ENCODE results near the gene GUCA1A. TPM values are rescaled to one million over a fixed set of nuclear protein-coding genes. Genes with fewer than 3 reads are reported as not detected.

The GUCA1A gene
- total RNA-seq, 4 donors from 2014 or later = not detected

- Histone ChIP-seq H3K36me3 (peaks cover 0 to 3% (median 0%) of the 10 kb centered on the region in 4 donors), H3K4me1 (peaks cover 6 to 56% (median 37%) of the 10 kb centered on the region in 4 donors), H3K9me3 (no peaks in the 10 kb centered on the region), H3K4me3 (no peak overlapping the region), H3K27me3 (peaks cover 6% of the 10 kb centered on the region), H3K27ac (peak overlapping the region; percentile 83 to 92 (median 88))
- 62% methylated on average over 7 of the region's 7 CpGs; no CpG with 5 or more reads in 1 of the 2 donors for WGBS, 2 donors (ENCODE audit: low coverage in 1 of 2)
- intact Hi-C loops (cut with DNase I; ENCODE audit: low total_unique reads) (no loop called here), in situ Hi-C loops (cut with MboI; ENCODE audit: low pct_ligation_motif_present in 1 of 4, low pct_unique_long_range_greater_than_20kb in 1 of 4, low sequenced_read_pairs in 3 of 4) (no loop called here)
- TF ChIP-seq POLR2A (IDR thresholded peaks at IDR 0.05) (no peak), CTCF (IDR thresholded peaks at IDR 0.05) (no peak), EP300 (IDR thresholded peaks at IDR 0.05; ENCODE audit: low read depth) (no peak), POLR2AphosphoS5 (IDR thresholded peaks at IDR 0.05) (no peak)
- DNase-seq = peak; percentile 65
Measured at GRCh38 chr6:42137194-42137753, 35.9 kb upstream of the GUCA1A start.

GRCh38 chr6:42138190-42138589, 35.0 kb upstream of the GUCA1A start:
- in situ Hi-C loops (cut with MboI; ENCODE audit: low pct_ligation_motif_present in 1 of 4, low pct_unique_long_range_greater_than_20kb in 1 of 4, low sequenced_read_pairs in 3 of 4) = no loop called here
- peaks cover 12 to 65% (median 41%) of the 10 kb centered on the region in 4 donors for H3K4me1 ChIP-seq
- H3K27ac ChIP-seq = peak overlapping the region; percentile 83 to 92 (median 88)
- 94 to 100% methylated on average over 2 to 6 of the region's 6 CpGs for WGBS, 2 donors (ENCODE audit: low coverage in 1 of 2)
- DNase-seq = no peak
- peaks cover 15% of the 10 kb centered on the region for H3K27me3 ChIP-seq
- H3K4me3 ChIP-seq = no peak overlapping the region
- no peak for TF ChIP-seq POLR2A (IDR thresholded peaks at IDR 0.05)
- TF ChIP-seq CTCF (IDR thresholded peaks at IDR 0.05) = no peak
- TF ChIP-seq POLR2AphosphoS5 (IDR thresholded peaks at IDR 0.05) = no peak
- no peak for TF ChIP-seq EP300 (IDR thresholded peaks at IDR 0.05; ENCODE audit: low read depth)
- intact Hi-C loops (cut with DNase I; ENCODE audit: low total_unique reads) = no loop called here
- H3K9me3 ChIP-seq = no peaks in the 10 kb centered on the region
- peaks cover 0 to 2% (median 0%) of the 10 kb centered on the region in 4 donors for H3K36me3 ChIP-seq

GRCh38 chr6:42138630-42139619, 34.2 kb upstream of the GUCA1A start:
- peak in 1 of 3 donors; percentile 12 for TF ChIP-seq POLR2AphosphoS5 (IDR thresholded peaks at IDR 0.05)
- no peak for TF ChIP-seq EP300 (IDR thresholded peaks at IDR 0.05; ENCODE audit: low read depth)
- DNase-seq = no peak
- in situ Hi-C loops (cut with MboI; ENCODE audit: low pct_ligation_motif_present in 1 of 4, low pct_unique_long_range_greater_than_20kb in 1 of 4, low sequenced_read_pairs in 3 of 4) = no loop called here
- Histone ChIP-seq H3K36me3 (no peaks in the 10 kb centered on the region), H3K27me3 (peaks cover 20% of the 10 kb centered on the region), H3K4me3 (no peak overlapping the region), H3K4me1 (peaks cover 12 to 66% (median 41%) of the 10 kb centered on the region in 4 donors), H3K27ac (peak overlapping the region; percentile 83 to 92 (median 88)), H3K9me3 (no peaks in the 10 kb centered on the region)
- intact Hi-C loops (cut with DNase I; ENCODE audit: low total_unique reads) = no loop called here
- WGBS, 2 donors (ENCODE audit: low coverage in 1 of 2) = 37 to 47% methylated on average over 2 to 9 of the region's 9 CpGs

GRCh38 chr6:42140032-42140431, 33.1 kb upstream of the GUCA1A start:
- Histone ChIP-seq H3K36me3 (no peaks in the 10 kb centered on the region), H3K27ac (peak overlapping the region; percentile 83 to 92 (median 88)), H3K4me1 (peaks cover 12 to 66% (median 41%) of the 10 kb centered on the region in 4 donors), H3K9me3 (no peaks in the 10 kb centered on the region), H3K4me3 (no peak overlapping the region), H3K27me3 (peaks cover 20% of the 10 kb centered on the region)
- DNase-seq = peak; percentile 86
- in situ Hi-C loops (cut with MboI; ENCODE audit: low pct_ligation_motif_present in 1 of 4, low pct_unique_long_range_greater_than_20kb in 1 of 4, low sequenced_read_pairs in 3 of 4) (no loop called here), intact Hi-C loops (cut with DNase I; ENCODE audit: low total_unique reads) (no loop called here)
- TF ChIP-seq POLR2A (IDR thresholded peaks at IDR 0.05) (peak; percentile 81), CTCF (IDR thresholded peaks at IDR 0.05) (no peak), POLR2AphosphoS5 (IDR thresholded peaks at IDR 0.05) (peak; percentile 23 to 91 (median 70)), EP300 (IDR thresholded peaks at IDR 0.05; ENCODE audit: low read depth) (no peak)
- 62% methylated on average over 5 of the region's 5 CpGs; no CpG with 5 or more reads in 1 of the 2 donors for WGBS, 2 donors (ENCODE audit: low coverage in 1 of 2)

All from transverse colon (tissue), 4 donors.